Measurements from ENCODE around the gene CGB7.

GRCh38 chr19:49085020-49085867 is 27.7 kb upstream of the CGB7 start, which contains the start of gene SNRNP70:
- TF ChIP-seq CTCF (conservative IDR thresholded peaks at IDR 0.05; ENCODE audit: low read depth, low read length): no peak
- no peak for TF ChIP-seq EZH2 (IDR thresholded peaks at IDR 0.05; ENCODE audit: borderline replicate concordance, low read depth, low read length, poor library complexity, severe bottlenecking)

Measured in A673 (cell line).